A673 (cell line): ENCODE data around the gene FBXO41. TPM values are rescaled to one million over a fixed set of nuclear protein-coding genes. Genes with fewer than 3 reads are reported as not detected.

ENCODE experiments used
- BruUV-seq: library from RNA; stranded (reverse); fragments of 400-500 nt; replicated peaks from 2 replicates; lab custom pipeline; 2021; lab: Mats Ljungman, UMichigan
- CTCF ChIA-PET: fragments of 300-600 bp; sonication (Branson Sonifier 250); formaldehyde crosslinking; loops from one replicate; lab custom pipeline; 2022; ENCODE audit warnings: antibody characterized with exemption; lab: Charles Lee
- POLR2A ChIA-PET: fragments of 300-600 bp; sonication (Branson Sonifier 250); formaldehyde crosslinking; loops from one replicate; lab custom pipeline; 2022; ENCODE audit warnings: antibody characterized with exemption; ENCODE audit not compliant: low non-redundant PET; lab: Charles Lee
- DNase-seq: peaks from one replicate; pipeline ENCODE4 v3.0.0-alpha.2; 2015; ENCODE audit warnings: low spot score
- H3K27ac ChIP-seq: fragments of 200-600 bp; sonication (generic); 2 replicates; pipeline ENCODE4 v1.5.1; 2016; ENCODE audit warnings: mixed run types, low read depth, mild to moderate bottlenecking, mixed read lengths, antibody characterized with exemption, low read length; ENCODE audit not compliant: poor library complexity, severe bottlenecking
- H3K27me3 ChIP-seq: fragments of 200-600 bp; sonication (generic); replicated peaks from 2 replicates; pipeline ENCODE4 v1.6.1; 2017; ENCODE audit warnings: mixed run types, low read depth, mild to moderate bottlenecking, mixed read lengths, antibody characterized with exemption, low read length; ENCODE audit not compliant: insufficient read depth, poor library complexity
- H3K36me3 ChIP-seq: fragments of 200-600 bp; sonication (generic); 2 replicates; pipeline ENCODE4 v1.6.1; 2016; ENCODE audit warnings: mixed run types, mild to moderate bottlenecking, mixed read lengths, antibody characterized with exemption, low read length; ENCODE audit not compliant: insufficient read depth, poor library complexity, severe bottlenecking
- H3K4me1 ChIP-seq: fragments of 200-600 bp; sonication (generic); 2 replicates; pipeline ENCODE4 v1.6.1; 2017; ENCODE audit warnings: mixed run types, mild to moderate bottlenecking, mixed read lengths, antibody characterized with exemption, low read length; ENCODE audit not compliant: insufficient read depth, poor library complexity, severe bottlenecking
- H3K4me3 ChIP-seq: fragments of 200-600 bp; sonication (generic); 2 replicates; pipeline ENCODE4 v1.5.1; 2016; ENCODE audit warnings: low read depth, mixed run types, mild to moderate bottlenecking, mixed read lengths, low read length; ENCODE audit not compliant: poor library complexity, severe bottlenecking
- H3K9me3 ChIP-seq: fragments of 200-600 bp; sonication (generic); 2 replicates; pipeline ENCODE4 v1.6.1; 2016; ENCODE audit warnings: mixed run types, low read depth, mild to moderate bottlenecking, mixed read lengths, antibody characterized with exemption, low read length; ENCODE audit not compliant: poor library complexity, severe bottlenecking
- CTCF ChIP-seq: fragments of 300-800, 200-600 bp; sonication (generic); conservative IDR thresholded peaks from 2 replicates; pipeline ENCODE4 v1.5.1; 2017; ENCODE audit warnings: low read depth, mild to moderate bottlenecking, antibody characterized with exemption, low read length, moderate library complexity, mixed read lengths
- EZH2 ChIP-seq: fragments of 200-600 bp; sonication (generic); IDR thresholded peaks from 2 replicates; pipeline ENCODE4 v1.6.1; 2017; ENCODE audit warnings: borderline replicate concordance, low read depth, mild to moderate bottlenecking, mixed read lengths, antibody characterized with exemption, low read length; ENCODE audit not compliant: poor library complexity, severe bottlenecking
- intact Hi-C: fragments of 100-400 bp; cut with micrococcal nuclease; formaldehyde crosslinking; loops from one replicate; pipeline ENCODE4 v1.10.0; 2022; ENCODE audit not compliant: unreplicated experiment
- total RNA-seq: library from RNA; stranded (reverse); gene quantifications from 2 replicates; pipeline ENCODE4 v1.2.3, GENCODE V29; 2021

Gene FBXO41
- total RNA-seq, 1 experiment from 2014 or later, result 8.6 TPM

GRCh38 chr2:73205611-73206010 lies 78.7 kb downstream of the FBXO41 start:
- DNase-seq, result no peak
- ChIA-PET CTCF (no interaction called here), POLR2A (no interaction called here)
- BruUV-seq, result no TSS peak
- no peak for TF ChIP-seq CTCF
- TF ChIP-seq EZH2, result no peak
- Histone ChIP-seq H3K9me3 (peaks cover 6% of the 10 kb centered on the region), H3K36me3 (no peaks in the 10 kb centered on the region), H3K27ac (no peak overlapping the region), H3K27me3 (peaks cover 34% of the 10 kb centered on the region), H3K4me3 (no peak overlapping the region), H3K4me1 (no peaks in the 10 kb centered on the region)
- intact Hi-C loops, result no loop called here

Other genes with a start within 250 kb of the FBXO41 start
- 23.1 and 23.3 TPM in 2 replicates for gene SFXN5, start 212.8 kb downstream of the FBXO41 start, total RNA-seq
- gene RAB11FIP5, start 171.5 kb downstream of the FBXO41 start, total RNA-seq, result 12.9 and 13.7 TPM in 2 replicates
- gene NOTO, start 81.9 kb downstream of the FBXO41 start, total RNA-seq, result 0.11 and 0.41 TPM in 2 replicates
- gene SMYD5, start 70.2 kb downstream of the FBXO41 start, total RNA-seq, result 54.5 and 57.3 TPM in 2 replicates
- 17.7 and 20.0 TPM in 2 replicates for gene PRADC1, start 51.2 kb downstream of the FBXO41 start, total RNA-seq
- gene CCT7, start 50.2 kb downstream of the FBXO41 start, total RNA-seq, result 627 and 648 TPM in 2 replicates
- 1.9 and 2.0 TPM in 2 replicates for gene EGR4, start 9.1 kb upstream of the FBXO41 start, total RNA-seq
- gene ALMS1, start 101.4 kb upstream of the FBXO41 start, total RNA-seq, result 35.7 and 37.3 TPM in 2 replicates